ENCODE measurements around the gene TBPL1. TPM values are rescaled to one million over a fixed set of nuclear protein-coding genes. Genes with fewer than 3 reads are reported as not detected.
"Not testable (repeated sequence)": the region's sequence is repeated elsewhere in the genome, so short reads cannot be mapped to it uniquely, and the experiment has no call there.

Gene TBPL1
- total and polyA plus RNA-seq, 5 donors from 2014 or later = 32.2 to 73.6 (median 58.8) TPM

DNA sequence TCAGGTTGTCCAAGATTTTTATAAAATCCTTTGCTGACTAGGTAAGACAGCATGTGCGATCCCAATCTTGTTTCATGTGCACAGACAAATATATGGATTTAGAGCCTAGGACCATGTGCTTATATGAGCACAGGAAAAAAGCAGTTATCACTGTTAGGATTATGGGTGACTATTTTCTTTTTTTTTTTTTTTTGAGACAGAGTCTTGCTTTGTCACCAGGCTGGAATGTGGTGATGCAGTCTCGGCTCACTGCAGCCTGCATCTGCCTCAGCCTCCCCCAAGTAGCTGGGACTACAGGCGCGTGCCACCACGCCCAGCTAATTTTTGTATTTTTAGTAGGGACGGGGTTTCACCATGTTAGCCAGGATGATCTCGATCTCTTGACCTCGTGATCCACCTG, 14.8 kb downstream of the TBPL1 start:
- H3K27ac Mint-ChIP-seq, H3K36me3 Mint-ChIP-seq: not testable (repeated sequence)

DNA sequence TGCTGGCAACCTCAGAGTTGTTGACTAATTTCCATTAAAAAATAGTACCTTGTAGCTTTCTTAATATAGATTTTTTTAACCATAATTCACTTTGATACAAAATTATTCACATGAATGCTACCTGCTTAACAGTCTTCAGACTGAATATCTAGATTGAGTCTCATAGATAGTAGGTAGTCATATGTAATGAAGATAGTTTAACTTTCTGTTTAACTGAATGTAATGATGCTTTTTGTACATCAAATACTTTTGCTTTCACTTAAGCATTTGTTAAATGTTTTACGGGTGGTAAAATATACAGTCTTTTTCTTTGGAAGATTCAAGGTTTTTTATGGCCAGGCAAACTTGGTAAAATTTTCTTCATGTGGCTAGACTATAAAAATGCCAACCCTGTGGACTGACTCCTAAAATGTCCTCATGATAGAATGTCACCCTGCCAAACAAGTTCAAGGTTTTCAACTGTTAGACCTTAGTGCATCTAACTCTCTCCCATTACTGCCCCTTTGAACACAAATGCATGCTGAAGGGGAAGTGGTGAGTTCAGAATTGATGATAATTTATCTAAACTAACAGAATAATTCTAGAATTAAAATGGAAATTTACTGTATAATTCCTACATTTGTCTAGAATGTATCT, 16.4 kb downstream of the TBPL1 start:
- Mint-ChIP-seq H3K27me3 (no peaks in the 10 kb centered on the region), H3K36me3 (no peaks in the 10 kb centered on the region), H3K9me3 (no peaks in the 10 kb centered on the region), H3K27ac (peak overlapping the region in 1 of 3 donors; percentile 76), H3K4me1 (peaks cover 50 to 81% (median 67%) of the 10 kb centered on the region in 4 donors), H3K4me3 (peak overlapping the region in 2 of 4 donors; percentile 34 to 53)
- ATAC-seq (ENCODE audit: low read depth in 2 of 2) = peak; percentile 45 to 49
- Histone ChIP-seq H3K9me3 (ENCODE audit: control insufficient read depth in 2 of 2, low read length in 2 of 2) (no peaks in the 10 kb centered on the region), H3K4me3 (ENCODE audit: low read depth, low read length) (peak overlapping the region; percentile 33), H3K4me1 (ENCODE audit: control insufficient read depth, insufficient read depth, low read length, poor library complexity, severe bottlenecking) (peaks cover 8% of the 10 kb centered on the region), H3K27me3 (ENCODE audit: control insufficient read depth, insufficient read depth, low read length) (no peaks in the 10 kb centered on the region), H3K27ac (ENCODE audit: insufficient read depth, low read length, poor library complexity, severe bottlenecking) (no peak overlapping the region), H3K36me3 (ENCODE audit: control insufficient read depth, insufficient read depth, low read length) (no peaks in the 10 kb centered on the region)
- DNase-seq = peak in 1 of 3 donors; percentile 20

More for the DNA sequence above, 14.8 kb downstream of the TBPL1 start:
- not testable (repeated sequence) for H3K9me3 Mint-ChIP-seq; DNase-seq; H3K27me3 Mint-ChIP-seq; H3K9me3 ChIP-seq (ENCODE audit: control insufficient read depth in 2 of 2, low read length in 2 of 2); H3K27ac ChIP-seq (ENCODE audit: insufficient read depth, low read length, poor library complexity, severe bottlenecking); ATAC-seq (ENCODE audit: low read depth in 2 of 2); H3K4me3 ChIP-seq (ENCODE audit: low read depth, low read length); H3K36me3 ChIP-seq (ENCODE audit: control insufficient read depth, insufficient read depth, low read length); H3K27me3 ChIP-seq (ENCODE audit: control insufficient read depth, insufficient read depth, low read length); H3K4me3 Mint-ChIP-seq; H3K4me1 ChIP-seq (ENCODE audit: control insufficient read depth, insufficient read depth, low read length, poor library complexity, severe bottlenecking)
- peaks cover 46 to 83% (median 67%) of the 10 kb centered on the region in 4 donors for H3K4me1 Mint-ChIP-seq

DNA sequence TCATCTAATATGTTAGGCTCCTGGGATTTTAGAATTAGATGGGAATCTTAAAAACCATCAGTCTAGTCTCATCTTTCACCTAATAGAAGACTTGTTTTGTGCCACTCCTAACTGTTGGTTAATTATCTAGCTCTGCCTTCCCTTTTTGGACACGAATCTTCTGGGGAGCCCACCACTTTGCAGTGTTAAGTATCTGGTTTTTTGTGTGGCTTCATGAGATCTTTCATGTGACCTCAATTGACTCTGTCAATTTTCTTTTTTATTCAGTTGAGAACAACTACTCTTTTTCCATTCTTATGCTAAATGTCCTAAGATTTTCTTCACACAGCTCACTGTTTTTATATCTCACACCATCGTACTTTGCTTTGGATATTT, 16.9 kb downstream of the TBPL1 start:
- no peaks in the 10 kb centered on the region for H3K36me3 ChIP-seq (ENCODE audit: control insufficient read depth, insufficient read depth, low read length)
- Mint-ChIP-seq H3K9me3 (no peaks in the 10 kb centered on the region), H3K27me3 (no peaks in the 10 kb centered on the region), H3K4me1 (peaks cover 45 to 77% (median 64%) of the 10 kb centered on the region in 4 donors), H3K27ac (peak overlapping the region in 1 of 3 donors; percentile 76), H3K4me3 (no peak overlapping the region), H3K36me3 (no peaks in the 10 kb centered on the region)
- no peaks in the 10 kb centered on the region for H3K27me3 ChIP-seq (ENCODE audit: control insufficient read depth, insufficient read depth, low read length)
- no peak overlapping the region for H3K27ac ChIP-seq (ENCODE audit: insufficient read depth, low read length, poor library complexity, severe bottlenecking)
- no peak for ATAC-seq (ENCODE audit: low read depth in 2 of 2)
- no peaks in the 10 kb centered on the region for H3K9me3 ChIP-seq (ENCODE audit: control insufficient read depth in 2 of 2, low read length in 2 of 2)
- peaks cover 8% of the 10 kb centered on the region for H3K4me1 ChIP-seq (ENCODE audit: control insufficient read depth, insufficient read depth, low read length, poor library complexity, severe bottlenecking)
- no peak for DNase-seq
- no peak overlapping the region for H3K4me3 ChIP-seq (ENCODE audit: low read depth, low read length)

DNA sequence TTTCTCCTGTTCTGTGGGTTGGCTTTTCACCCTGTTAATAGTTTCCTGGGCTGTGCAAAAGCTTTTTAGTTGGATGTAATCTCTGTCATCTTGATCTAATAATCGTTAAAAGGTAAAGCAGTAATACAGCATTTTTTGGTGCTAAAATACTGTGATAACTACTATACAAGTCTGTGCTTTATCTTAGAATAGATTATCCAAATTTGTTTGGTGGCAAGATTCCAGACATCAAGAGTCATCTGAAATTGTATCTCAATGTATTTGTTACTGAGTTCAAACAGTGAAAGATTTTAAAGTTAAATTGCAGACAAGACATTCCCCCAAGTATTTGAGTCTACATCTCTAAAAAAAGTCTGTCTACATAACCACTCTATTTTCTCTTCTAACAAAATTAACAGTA, 18.8 kb downstream of the TBPL1 start:
- no peak overlapping the region for H3K27ac ChIP-seq (ENCODE audit: insufficient read depth, low read length, poor library complexity, severe bottlenecking)
- Mint-ChIP-seq H3K36me3 (no peaks in the 10 kb centered on the region), H3K27me3 (no peaks in the 10 kb centered on the region), H3K4me1 (peaks cover 41 to 69% (median 56%) of the 10 kb centered on the region in 4 donors), H3K9me3 (no peaks in the 10 kb centered on the region), H3K27ac (peak overlapping the region in 1 of 3 donors; percentile 35), H3K4me3 (no peak overlapping the region)
- no peak for ATAC-seq (ENCODE audit: low read depth in 2 of 2)
- no peaks in the 10 kb centered on the region for H3K27me3 ChIP-seq (ENCODE audit: control insufficient read depth, insufficient read depth, low read length)
- DNase-seq = no peak
- no peaks in the 10 kb centered on the region for H3K9me3 ChIP-seq (ENCODE audit: control insufficient read depth in 2 of 2, low read length in 2 of 2)
- H3K36me3 ChIP-seq (ENCODE audit: control insufficient read depth, insufficient read depth, low read length) = no peaks in the 10 kb centered on the region
- H3K4me3 ChIP-seq (ENCODE audit: low read depth, low read length) = no peak overlapping the region
- H3K4me1 ChIP-seq (ENCODE audit: control insufficient read depth, insufficient read depth, low read length, poor library complexity, severe bottlenecking) = peaks cover 8% of the 10 kb centered on the region

DNA sequence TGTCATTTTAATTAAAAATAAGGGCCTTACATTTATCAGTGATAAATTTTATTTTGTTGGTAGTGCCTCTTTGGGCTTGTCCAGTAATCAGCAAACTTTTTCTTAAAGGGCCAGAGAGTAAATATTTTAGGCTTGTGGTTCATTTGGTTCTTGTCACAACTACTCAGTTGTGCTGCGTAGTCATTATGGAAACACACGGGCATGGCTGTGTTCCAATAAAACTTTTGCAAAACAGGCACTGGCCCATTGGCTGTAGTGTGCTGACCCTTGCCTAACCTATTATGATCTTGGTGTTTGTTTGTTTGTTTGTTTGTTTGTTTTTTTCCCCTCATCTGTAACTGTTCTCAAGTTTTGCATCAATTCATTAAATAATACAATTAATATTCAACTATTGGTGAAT, 19.4 kb downstream of the TBPL1 start:
- H3K27ac Mint-ChIP-seq = no peak overlapping the region
- peaks cover 38 to 66% (median 55%) of the 10 kb centered on the region in 4 donors for H3K4me1 Mint-ChIP-seq

DNA sequence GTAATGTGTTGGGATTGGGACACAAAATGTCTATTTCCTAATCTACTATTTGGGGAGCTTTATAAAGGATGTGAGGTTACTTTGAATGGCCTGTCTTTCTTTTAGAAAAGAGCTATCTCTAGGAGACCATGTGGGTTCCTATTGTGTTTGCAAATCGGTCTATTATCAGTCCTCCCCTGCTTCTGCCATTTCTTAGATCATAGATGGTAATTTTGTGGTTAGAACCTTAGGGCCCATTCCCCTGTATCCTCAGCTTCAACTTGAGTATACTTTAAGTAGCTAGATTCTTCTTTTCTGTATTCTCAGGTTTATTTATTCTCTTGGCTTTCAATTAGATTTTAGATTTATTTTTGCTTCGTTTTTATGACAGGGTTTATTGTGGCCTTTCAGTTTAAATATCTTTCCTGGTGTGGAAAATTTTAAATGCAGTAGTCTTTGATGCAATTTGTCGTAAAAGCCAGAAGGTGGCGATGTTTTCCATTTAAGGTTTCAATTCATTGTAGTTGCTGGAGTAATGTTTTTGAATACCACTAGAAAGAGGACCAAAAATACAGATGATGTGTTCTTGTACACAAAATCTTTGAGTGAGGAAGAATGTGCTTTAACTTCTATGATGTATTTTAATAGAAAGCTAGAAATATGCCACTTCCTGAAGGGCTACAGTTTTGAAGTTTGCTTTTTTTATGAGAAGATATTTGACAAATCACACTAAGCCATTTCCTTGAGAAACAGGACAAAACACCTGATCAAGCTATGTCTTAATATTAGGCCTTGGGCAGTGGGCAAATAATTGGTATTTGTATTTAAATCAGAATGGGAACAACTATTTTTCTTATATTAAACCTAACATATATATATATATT, 20.3 kb downstream of the TBPL1 start:
- Histone ChIP-seq H3K4me1 (ENCODE audit: control insufficient read depth, insufficient read depth, low read length, poor library complexity, severe bottlenecking) (peaks cover 13% of the 10 kb centered on the region), H3K27me3 (ENCODE audit: control insufficient read depth, insufficient read depth, low read length) (no peaks in the 10 kb centered on the region), H3K4me3 (ENCODE audit: low read depth, low read length) (no peak overlapping the region), H3K36me3 (ENCODE audit: control insufficient read depth, insufficient read depth, low read length) (peaks cover under 1% of the 10 kb centered on the region), H3K27ac (ENCODE audit: insufficient read depth, low read length, poor library complexity, severe bottlenecking) (no peak overlapping the region), H3K9me3 (ENCODE audit: control insufficient read depth in 2 of 2, low read length in 2 of 2) (no peaks in the 10 kb centered on the region)
- Mint-ChIP-seq H3K27me3 (no peaks in the 10 kb centered on the region), H3K9me3 (no peaks in the 10 kb centered on the region), H3K4me1 (peaks cover 41 to 68% (median 59%) of the 10 kb centered on the region in 4 donors), H3K27ac (peak overlapping the region in 1 of 3 donors; percentile 9), H3K36me3 (no peaks in the 10 kb centered on the region), H3K4me3 (no peak overlapping the region)
- ATAC-seq (ENCODE audit: low read depth in 2 of 2) = peak in 1 of 2 donors; percentile 58
- DNase-seq = peak in 2 of 3 donors; percentile 45 to 59

More for the DNA sequence above, 19.4 kb downstream of the TBPL1 start:
- Mint-ChIP-seq H3K36me3 (no peaks in the 10 kb centered on the region), H3K9me3 (no peaks in the 10 kb centered on the region), H3K27me3 (no peaks in the 10 kb centered on the region), H3K4me3 (peak overlapping the region in 1 of 4 donors; percentile 3)
- DNase-seq (no peak), ATAC-seq (ENCODE audit: low read depth in 2 of 2) (no peak)
- H3K27ac ChIP-seq (ENCODE audit: insufficient read depth, low read length, poor library complexity, severe bottlenecking) = no peak overlapping the region
- H3K9me3 ChIP-seq (ENCODE audit: control insufficient read depth in 2 of 2, low read length in 2 of 2) = no peaks in the 10 kb centered on the region
- no peak overlapping the region for H3K4me3 ChIP-seq (ENCODE audit: low read depth, low read length)
- H3K27me3 ChIP-seq (ENCODE audit: control insufficient read depth, insufficient read depth, low read length) = no peaks in the 10 kb centered on the region
- no peaks in the 10 kb centered on the region for H3K36me3 ChIP-seq (ENCODE audit: control insufficient read depth, insufficient read depth, low read length)
- H3K4me1 ChIP-seq (ENCODE audit: control insufficient read depth, insufficient read depth, low read length, poor library complexity, severe bottlenecking) = peaks cover 8% of the 10 kb centered on the region

DNA sequence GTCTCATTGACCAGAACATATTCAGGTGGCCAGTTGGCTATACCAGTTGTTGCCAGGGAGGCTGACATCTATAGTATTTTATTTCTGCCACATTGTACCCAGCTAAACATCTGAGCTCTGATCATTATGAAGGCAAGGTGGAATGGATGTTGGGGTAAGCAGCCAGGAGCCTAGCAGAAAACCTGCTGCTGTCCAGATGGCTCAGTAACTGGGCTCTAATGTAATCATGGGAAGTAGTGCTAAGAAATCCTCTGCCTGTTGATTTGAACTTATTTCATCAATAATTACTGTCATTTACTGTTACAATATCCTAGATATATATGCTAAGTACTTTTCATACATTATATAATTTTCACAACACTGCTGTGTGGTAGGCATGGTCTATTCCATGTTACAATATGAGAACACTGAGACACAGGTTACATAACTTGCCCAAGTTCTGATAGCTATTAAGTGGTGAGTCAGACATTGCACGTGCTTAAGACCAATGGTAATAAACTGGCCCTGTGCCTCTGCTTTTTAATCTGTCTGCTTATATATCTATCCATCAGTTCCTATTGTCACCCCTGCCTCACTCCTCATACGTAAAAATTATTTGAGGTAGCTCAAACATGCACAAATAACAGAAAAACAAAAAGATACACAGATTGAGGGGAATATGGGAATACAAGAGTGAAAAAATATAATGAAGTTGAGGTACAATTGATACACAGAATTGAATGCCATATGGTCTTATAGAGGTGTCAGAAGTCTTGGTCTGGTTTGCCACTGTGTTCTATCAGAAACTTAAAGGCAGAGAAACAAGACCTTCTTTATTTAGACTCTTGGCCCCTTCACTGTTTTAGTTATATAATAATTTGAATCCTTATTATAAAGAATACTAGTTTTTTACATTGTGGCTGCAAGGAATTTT, 25.2 kb downstream of the TBPL1 start:
- H3K36me3 Mint-ChIP-seq = peaks cover 22% of the 10 kb centered on the region
- Histone ChIP-seq H3K4me1 (ENCODE audit: control insufficient read depth, insufficient read depth, low read length, poor library complexity, severe bottlenecking) (peaks cover 9% of the 10 kb centered on the region), H3K4me3 (ENCODE audit: low read depth, low read length) (no peak overlapping the region), H3K36me3 (ENCODE audit: control insufficient read depth, insufficient read depth, low read length) (peaks cover 14% of the 10 kb centered on the region), H3K27me3 (ENCODE audit: control insufficient read depth, insufficient read depth, low read length) (no peaks in the 10 kb centered on the region), H3K27ac (ENCODE audit: insufficient read depth, low read length, poor library complexity, severe bottlenecking) (no peak overlapping the region), H3K9me3 (ENCODE audit: control insufficient read depth in 2 of 2, low read length in 2 of 2) (no peaks in the 10 kb centered on the region)
- no peaks in the 10 kb centered on the region for H3K27me3 Mint-ChIP-seq
- H3K4me3 Mint-ChIP-seq = no peak overlapping the region
- ATAC-seq (ENCODE audit: low read depth in 2 of 2) = no peak
- DNase-seq = no peak
- H3K4me1 Mint-ChIP-seq = peaks cover 20 to 48% (median 35%) of the 10 kb centered on the region in 4 donors
- H3K9me3 Mint-ChIP-seq = peaks cover 0 to 1% (median 0%) of the 10 kb centered on the region in 7 donors
- H3K27ac Mint-ChIP-seq = peak overlapping the region in 2 of 3 donors; percentile 34 to 62

Data from CD4-positive, CD25-positive, alpha-beta regulatory T cell (primary cell).